ENCODE data around the gene XPO6.
"Not testable (repeated sequence)": the region's sequence is repeated elsewhere in the genome, so short reads cannot be mapped to it uniquely, and the experiment has no call there.

The XPO6 gene

DNA sequence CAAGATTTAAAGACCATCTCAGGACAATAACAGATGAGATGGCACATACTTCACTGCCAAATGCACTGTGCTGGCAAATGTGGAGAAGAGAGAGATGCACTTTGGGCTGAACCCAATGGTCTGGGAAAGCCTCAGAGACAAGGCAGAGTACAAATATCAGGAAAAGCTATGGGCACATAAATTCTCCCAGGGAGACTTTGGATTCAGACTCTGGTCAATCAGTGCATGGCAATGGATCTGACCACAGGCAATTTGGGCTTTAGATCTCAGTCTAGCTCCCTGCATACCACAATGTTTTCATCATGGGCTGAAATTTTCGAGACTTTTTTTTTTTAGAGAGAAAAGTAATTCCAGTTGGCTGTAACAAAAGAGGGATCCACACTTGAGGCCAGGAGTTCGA, 20.0 kb upstream of the XPO6 start:
- no peaks in the 10 kb centered on the region for H3K4me1 ChIP-seq (ENCODE audit: control insufficient read depth, insufficient read depth, low read length)
- no peak overlapping the region for H3K4me3 ChIP-seq (ENCODE audit: low read length)
- no peaks in the 10 kb centered on the region for H3K9me3 ChIP-seq (ENCODE audit: control insufficient read depth, low read length)
- H3K36me3 ChIP-seq (ENCODE audit: control insufficient read depth, insufficient read depth, low read length), result no peaks in the 10 kb centered on the region
- no peak overlapping the region for H3K9ac ChIP-seq (ENCODE audit: low read length)
- no peaks in the 10 kb centered on the region for H3K27me3 ChIP-seq (ENCODE audit: control insufficient read depth, insufficient read depth, low read length)

DNA sequence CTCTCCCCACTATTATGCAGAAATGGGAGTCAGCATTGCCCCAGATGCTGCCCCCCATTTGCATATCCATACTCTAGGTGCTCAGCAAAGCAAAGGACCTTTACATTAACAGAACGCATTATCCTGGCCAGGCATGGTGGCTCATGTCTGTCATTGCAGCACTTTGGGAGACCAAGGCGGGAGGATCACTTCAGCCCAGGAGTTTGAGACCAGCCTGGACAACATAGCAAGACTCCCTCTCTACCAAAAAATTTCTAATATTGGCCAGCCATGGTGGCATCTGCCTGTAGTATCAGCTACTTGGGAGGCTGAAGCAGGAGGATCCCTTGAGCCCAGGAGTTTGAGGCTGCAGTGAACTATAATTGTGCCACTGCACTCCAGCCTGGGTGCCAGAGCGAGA, 12.1 kb upstream of the XPO6 start:
- H3K27me3 ChIP-seq (ENCODE audit: control insufficient read depth, insufficient read depth, low read length); H3K9ac ChIP-seq (ENCODE audit: low read length); H3K4me3 ChIP-seq (ENCODE audit: low read length); H3K4me1 ChIP-seq (ENCODE audit: control insufficient read depth, insufficient read depth, low read length); H3K9me3 ChIP-seq (ENCODE audit: control insufficient read depth, low read length); H3K36me3 ChIP-seq (ENCODE audit: control insufficient read depth, insufficient read depth, low read length): not testable (repeated sequence)

DNA sequence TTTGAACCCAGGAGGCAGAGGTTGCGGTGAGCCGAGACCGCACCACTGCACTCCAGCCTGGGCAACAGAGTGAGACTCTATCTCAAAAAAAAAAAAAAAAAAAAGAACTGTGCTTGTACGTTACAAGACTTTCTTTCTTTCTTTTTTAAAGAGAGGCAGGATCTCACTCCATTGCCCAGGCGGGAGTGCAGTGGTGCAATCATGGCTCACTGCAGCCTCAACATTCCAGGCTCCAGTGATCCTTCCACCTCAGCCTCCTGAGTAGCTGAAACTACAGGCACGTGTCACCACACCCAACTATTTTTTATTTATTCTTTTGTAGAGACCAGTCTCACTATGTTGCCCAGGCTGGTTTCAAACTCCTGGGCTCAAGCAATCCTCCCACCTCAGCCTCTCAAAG, 8.0 kb upstream of the XPO6 start:
- H3K9me3 ChIP-seq (ENCODE audit: control insufficient read depth, low read length); H3K4me1 ChIP-seq (ENCODE audit: control insufficient read depth, insufficient read depth, low read length); H3K9ac ChIP-seq (ENCODE audit: low read length); H3K36me3 ChIP-seq (ENCODE audit: control insufficient read depth, insufficient read depth, low read length); H3K27me3 ChIP-seq (ENCODE audit: control insufficient read depth, insufficient read depth, low read length); H3K4me3 ChIP-seq (ENCODE audit: low read length): not testable (repeated sequence)

DNA sequence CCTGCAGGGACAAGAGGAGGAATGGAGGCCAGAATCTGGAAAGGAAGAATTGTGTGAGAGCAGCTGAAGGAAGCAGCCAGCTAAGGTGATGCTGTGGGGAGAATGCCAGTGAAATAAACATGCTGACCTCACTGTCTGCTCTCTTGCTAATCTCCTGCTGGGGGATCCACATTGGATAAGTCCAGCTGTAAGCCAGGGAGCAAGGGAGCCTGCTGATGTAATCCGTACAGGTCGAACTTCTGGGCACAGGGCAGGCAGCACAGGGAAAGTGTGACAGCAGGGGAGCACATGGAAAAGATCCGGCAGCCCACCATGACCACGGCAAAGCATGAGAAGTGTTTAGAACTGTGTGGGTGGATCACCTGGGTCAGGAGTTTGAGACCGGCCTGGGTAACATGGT, 7.5 kb upstream of the XPO6 start:
- Histone ChIP-seq H3K9me3 (ENCODE audit: control insufficient read depth, low read length) (no peaks in the 10 kb centered on the region), H3K4me3 (ENCODE audit: low read length) (no peak overlapping the region), H3K27me3 (ENCODE audit: control insufficient read depth, insufficient read depth, low read length) (no peaks in the 10 kb centered on the region), H3K4me1 (ENCODE audit: control insufficient read depth, insufficient read depth, low read length) (no peaks in the 10 kb centered on the region), H3K9ac (ENCODE audit: low read length) (no peak overlapping the region), H3K36me3 (ENCODE audit: control insufficient read depth, insufficient read depth, low read length) (no peaks in the 10 kb centered on the region)

DNA sequence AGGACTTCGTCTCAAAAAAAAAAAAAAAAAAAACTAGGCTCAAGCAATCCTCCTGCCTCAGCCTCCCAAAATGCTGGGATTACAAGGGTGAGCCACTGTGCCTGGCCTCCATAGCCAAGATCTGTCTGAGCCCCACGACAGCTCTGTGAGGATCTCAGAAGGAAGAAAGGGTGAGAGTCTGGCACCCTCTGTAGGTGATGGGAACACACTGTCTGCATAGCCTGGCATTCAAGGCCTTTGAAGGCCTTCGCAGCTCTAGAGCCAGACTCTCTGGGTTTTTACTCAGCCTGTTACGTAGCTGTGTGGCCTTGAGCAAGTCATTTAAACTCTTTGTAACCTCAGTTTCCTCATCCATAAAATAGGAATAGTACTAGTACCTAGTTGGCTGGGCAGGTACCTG, 6.3 kb upstream of the XPO6 start:
- no peaks in the 10 kb centered on the region for H3K4me1 ChIP-seq (ENCODE audit: control insufficient read depth, insufficient read depth, low read length)
- no peak overlapping the region for H3K4me3 ChIP-seq (ENCODE audit: low read length)
- no peak overlapping the region for H3K9ac ChIP-seq (ENCODE audit: low read length)
- no peaks in the 10 kb centered on the region for H3K27me3 ChIP-seq (ENCODE audit: control insufficient read depth, insufficient read depth, low read length)
- no peaks in the 10 kb centered on the region for H3K9me3 ChIP-seq (ENCODE audit: control insufficient read depth, low read length)
- no peaks in the 10 kb centered on the region for H3K36me3 ChIP-seq (ENCODE audit: control insufficient read depth, insufficient read depth, low read length)

DNA sequence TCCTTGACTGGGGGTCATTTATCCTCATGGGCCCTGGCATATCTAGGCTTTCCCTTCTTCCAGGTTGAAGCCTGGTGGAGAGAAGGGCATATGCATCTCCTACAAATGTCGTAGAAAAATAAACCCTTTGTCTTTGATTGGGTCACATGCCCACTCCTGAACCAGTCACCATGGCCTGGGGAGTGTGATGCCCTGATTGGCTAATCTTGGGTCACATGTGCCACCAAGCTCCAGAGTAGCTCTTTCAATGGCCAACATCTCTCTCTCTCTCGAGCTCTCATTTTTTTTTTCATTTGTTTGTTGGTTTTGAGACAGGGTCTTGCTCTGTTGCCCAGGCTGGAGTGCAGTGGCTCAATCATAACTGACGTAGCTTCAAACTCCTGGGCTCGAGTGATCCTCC, 5.6 kb upstream of the XPO6 start:
- Histone ChIP-seq H3K4me1 (ENCODE audit: control insufficient read depth, insufficient read depth, low read length) (no peaks in the 10 kb centered on the region), H3K27me3 (ENCODE audit: control insufficient read depth, insufficient read depth, low read length) (no peaks in the 10 kb centered on the region), H3K9ac (ENCODE audit: low read length) (no peak overlapping the region)

DNA sequence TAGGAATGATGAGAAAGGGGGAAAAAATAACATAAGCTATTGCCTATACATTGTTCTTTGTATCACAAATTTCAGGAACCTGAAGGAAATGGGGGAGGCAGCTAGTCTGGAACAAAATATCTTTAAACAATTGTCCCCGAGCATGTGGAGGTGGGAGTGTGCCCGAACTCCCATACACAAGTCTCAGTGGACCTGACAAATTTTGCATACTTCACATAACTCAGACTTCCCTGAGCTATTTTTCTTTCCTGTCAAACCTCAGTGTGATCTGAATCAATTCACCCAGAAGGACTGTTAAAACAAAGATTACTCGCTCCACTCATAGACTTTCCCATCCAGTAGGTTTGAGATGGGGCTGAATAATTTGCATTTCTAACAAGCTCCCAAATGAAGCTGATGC, 1.6 kb upstream of the XPO6 start:
- Histone ChIP-seq H3K27me3 (ENCODE audit: control insufficient read depth, insufficient read depth, low read length) (no peaks in the 10 kb centered on the region), H3K9ac (ENCODE audit: low read length) (no peak overlapping the region), H3K36me3 (ENCODE audit: control insufficient read depth, insufficient read depth, low read length) (peaks cover 5% of the 10 kb centered on the region), H3K4me3 (ENCODE audit: low read length) (no peak overlapping the region), H3K4me1 (ENCODE audit: control insufficient read depth, insufficient read depth, low read length) (peaks cover 11% of the 10 kb centered on the region), H3K9me3 (ENCODE audit: control insufficient read depth, low read length) (no peaks in the 10 kb centered on the region)

More for the DNA sequence above, 5.6 kb upstream of the XPO6 start:
- Histone ChIP-seq H3K9me3 (ENCODE audit: control insufficient read depth, low read length) (no peaks in the 10 kb centered on the region), H3K4me3 (ENCODE audit: low read length) (no peak overlapping the region), H3K36me3 (ENCODE audit: control insufficient read depth, insufficient read depth, low read length) (no peaks in the 10 kb centered on the region)

DNA sequence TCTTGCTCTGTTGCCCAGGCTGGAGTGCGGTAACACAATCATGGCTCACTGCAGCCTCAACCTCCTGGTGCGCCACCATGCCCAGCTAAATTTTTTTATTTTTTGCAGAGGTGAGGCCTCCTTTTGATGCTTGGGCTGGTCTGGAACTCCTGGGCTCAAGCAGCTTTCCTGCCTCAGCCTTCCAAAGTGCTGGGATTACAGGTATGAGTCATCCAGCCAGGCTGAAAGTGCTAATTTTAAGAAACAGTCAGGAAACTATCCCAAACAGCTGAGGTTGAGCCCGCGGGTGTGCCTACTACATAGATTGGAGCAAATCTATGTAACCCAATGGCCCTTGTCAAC, 738 bp upstream of the XPO6 start:
- peak overlapping the region; percentile 1 for H3K9ac ChIP-seq (ENCODE audit: low read length)
- H3K9me3 ChIP-seq (ENCODE audit: control insufficient read depth, low read length), result no peaks in the 10 kb centered on the region
- peaks cover 7% of the 10 kb centered on the region for H3K36me3 ChIP-seq (ENCODE audit: control insufficient read depth, insufficient read depth, low read length)
- no peaks in the 10 kb centered on the region for H3K27me3 ChIP-seq (ENCODE audit: control insufficient read depth, insufficient read depth, low read length)
- H3K4me3 ChIP-seq (ENCODE audit: low read length), result peak overlapping the region; percentile 89
- H3K4me1 ChIP-seq (ENCODE audit: control insufficient read depth, insufficient read depth, low read length), result peaks cover 14% of the 10 kb centered on the region

DNA sequence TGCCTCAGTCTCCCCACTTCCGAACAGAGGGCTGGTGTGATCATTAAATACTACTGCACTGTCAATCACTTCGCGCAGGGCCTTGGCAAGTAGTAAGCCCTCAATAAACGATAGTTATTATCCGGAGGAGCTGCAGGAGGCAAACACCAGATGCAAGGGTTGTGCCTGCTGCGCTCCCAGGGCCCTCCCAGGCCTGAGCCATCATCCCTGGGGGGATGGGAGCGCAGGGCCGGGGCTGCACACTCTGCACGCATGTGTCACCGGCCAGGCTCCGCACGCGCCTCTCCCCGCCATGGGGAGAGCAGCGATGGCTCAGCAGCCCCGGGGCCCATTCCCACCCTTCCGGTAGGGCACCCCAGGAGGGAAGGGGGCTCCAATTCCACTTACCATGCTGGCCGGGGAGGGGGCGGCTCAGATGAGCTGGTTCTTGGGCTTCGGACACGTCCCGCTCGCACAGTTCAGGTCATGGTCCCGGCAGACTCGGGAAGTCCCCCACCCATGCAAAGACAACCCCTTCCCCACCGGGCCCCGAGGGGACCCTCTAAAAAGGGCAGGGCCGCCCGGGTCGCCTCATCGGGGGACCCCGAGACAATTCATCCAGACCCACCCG, 681 bp downstream of the XPO6 start:
- Histone ChIP-seq H3K36me3 (ENCODE audit: control insufficient read depth, insufficient read depth, low read length) (peaks cover 7% of the 10 kb centered on the region), H3K27me3 (ENCODE audit: control insufficient read depth, insufficient read depth, low read length) (no peaks in the 10 kb centered on the region), H3K9me3 (ENCODE audit: control insufficient read depth, low read length) (no peaks in the 10 kb centered on the region), H3K4me1 (ENCODE audit: control insufficient read depth, insufficient read depth, low read length) (peaks cover 14% of the 10 kb centered on the region), H3K9ac (ENCODE audit: low read length) (peak overlapping the region; percentile 80), H3K4me3 (ENCODE audit: low read length) (peak overlapping the region; percentile 38)

DNA sequence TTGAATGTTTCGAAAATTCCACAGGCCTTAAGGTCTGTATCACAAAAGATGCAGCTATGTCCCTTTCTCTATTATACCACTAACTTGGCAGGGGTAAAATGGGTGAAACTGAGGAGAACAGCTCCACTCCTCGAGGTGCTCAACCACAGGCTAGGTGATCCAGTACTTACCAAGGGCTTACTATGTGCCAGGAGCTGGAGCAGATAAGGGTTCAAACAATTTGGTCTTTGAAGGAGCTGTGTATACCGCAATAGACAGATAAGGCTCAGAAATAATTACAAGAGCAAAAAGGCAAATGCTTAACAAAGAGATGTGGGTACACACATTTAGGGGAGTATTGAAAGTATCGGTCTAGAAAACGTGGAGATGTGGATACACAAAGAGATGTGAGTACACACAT, 1.5 kb downstream of the XPO6 start:
- Histone ChIP-seq H3K4me1 (ENCODE audit: control insufficient read depth, insufficient read depth, low read length) (peaks cover 14% of the 10 kb centered on the region), H3K27me3 (ENCODE audit: control insufficient read depth, insufficient read depth, low read length) (no peaks in the 10 kb centered on the region), H3K36me3 (ENCODE audit: control insufficient read depth, insufficient read depth, low read length) (peaks cover 7% of the 10 kb centered on the region), H3K9ac (ENCODE audit: low read length) (peak overlapping the region; percentile 80), H3K4me3 (ENCODE audit: low read length) (peak overlapping the region; percentile 38), H3K9me3 (ENCODE audit: control insufficient read depth, low read length) (no peaks in the 10 kb centered on the region)

DNA sequence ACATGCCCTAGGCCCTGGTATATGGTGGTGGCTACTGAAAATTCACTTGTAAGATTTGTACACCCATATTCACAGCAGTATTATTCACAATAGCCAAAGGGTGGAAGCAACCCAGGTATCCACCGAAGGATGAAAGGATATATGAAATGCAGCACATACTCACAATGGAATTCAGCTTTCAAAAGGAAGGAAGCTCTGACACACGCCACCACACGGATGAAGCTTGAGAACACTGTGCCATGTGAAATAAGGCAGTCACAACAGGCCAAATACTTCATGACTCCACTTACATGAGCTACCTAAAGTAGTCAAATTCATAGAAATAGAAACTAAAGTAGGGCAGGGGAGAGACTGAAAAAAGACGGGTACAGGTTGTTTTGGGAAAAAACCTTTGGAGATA, 2.9 kb downstream of the XPO6 start:
- H3K36me3 ChIP-seq (ENCODE audit: control insufficient read depth, insufficient read depth, low read length), result peaks cover 7% of the 10 kb centered on the region
- no peak overlapping the region for H3K4me3 ChIP-seq (ENCODE audit: low read length)
- H3K9ac ChIP-seq (ENCODE audit: low read length), result no peak overlapping the region
- H3K27me3 ChIP-seq (ENCODE audit: control insufficient read depth, insufficient read depth, low read length), result no peaks in the 10 kb centered on the region
- no peaks in the 10 kb centered on the region for H3K9me3 ChIP-seq (ENCODE audit: control insufficient read depth, low read length)
- H3K4me1 ChIP-seq (ENCODE audit: control insufficient read depth, insufficient read depth, low read length), result peaks cover 14% of the 10 kb centered on the region

DNA sequence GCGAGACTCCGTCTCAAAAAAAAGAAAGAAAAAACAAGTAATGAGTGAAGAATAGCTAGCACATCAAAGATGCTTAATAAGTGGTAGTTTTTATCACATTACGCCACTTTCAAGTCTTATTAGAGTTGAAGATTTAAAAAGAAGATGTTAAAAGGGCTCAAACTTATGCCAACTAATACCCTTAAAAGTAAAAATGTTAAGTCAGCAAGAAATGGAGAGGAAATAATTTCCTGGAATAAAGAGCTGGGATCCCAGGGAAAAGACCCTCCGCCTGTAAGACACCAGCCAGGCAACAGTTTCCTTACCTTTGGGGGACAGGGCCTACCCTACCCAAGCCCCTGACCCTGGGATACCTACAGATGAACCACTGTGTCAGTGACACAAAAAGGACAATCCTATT, 3.6 kb downstream of the XPO6 start:
- Histone ChIP-seq H3K36me3 (ENCODE audit: control insufficient read depth, insufficient read depth, low read length) (peaks cover 7% of the 10 kb centered on the region), H3K9ac (ENCODE audit: low read length) (no peak overlapping the region), H3K27me3 (ENCODE audit: control insufficient read depth, insufficient read depth, low read length) (no peaks in the 10 kb centered on the region), H3K4me1 (ENCODE audit: control insufficient read depth, insufficient read depth, low read length) (peaks cover 14% of the 10 kb centered on the region), H3K9me3 (ENCODE audit: control insufficient read depth, low read length) (no peaks in the 10 kb centered on the region), H3K4me3 (ENCODE audit: low read length) (no peak overlapping the region)

DNA sequence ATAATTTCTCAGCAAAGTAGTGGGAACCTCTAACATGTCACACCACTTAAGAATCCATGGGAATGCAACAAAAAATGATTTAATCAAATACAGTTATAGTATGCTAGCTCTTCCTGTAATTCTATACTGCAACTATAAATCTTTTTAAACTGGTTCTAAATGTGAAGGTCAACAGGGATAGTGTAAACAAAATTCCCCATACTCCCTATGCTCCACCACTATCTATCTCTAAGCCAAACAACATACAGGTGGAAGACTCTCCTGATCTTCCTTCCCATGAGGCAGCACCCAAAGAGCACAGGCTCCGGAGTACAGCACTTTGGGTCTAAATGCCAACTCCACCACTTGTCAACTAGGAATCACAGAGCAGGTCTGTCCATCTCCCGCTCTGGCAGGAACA, 4.4 kb downstream of the XPO6 start:
- Histone ChIP-seq H3K27me3 (ENCODE audit: control insufficient read depth, insufficient read depth, low read length) (no peaks in the 10 kb centered on the region), H3K4me1 (ENCODE audit: control insufficient read depth, insufficient read depth, low read length) (peaks cover 14% of the 10 kb centered on the region), H3K9ac (ENCODE audit: low read length) (no peak overlapping the region), H3K36me3 (ENCODE audit: control insufficient read depth, insufficient read depth, low read length) (peaks cover 13% of the 10 kb centered on the region), H3K9me3 (ENCODE audit: control insufficient read depth, low read length) (no peaks in the 10 kb centered on the region), H3K4me3 (ENCODE audit: low read length) (no peak overlapping the region)
